NCI-H2029 (cell line): Measurements from ENCODE around the gene SLC25A6.
"Not testable (repeated sequence)": the region's sequence is repeated elsewhere in the genome, so short reads cannot be mapped to it uniquely, and the experiment has no call there.

Experiments used
- DNase-seq: peaks from one replicate; lab custom pipeline; 2025; lab: John Stamatoyannopoulos, UW

SLC25A6 gene

DNA sequence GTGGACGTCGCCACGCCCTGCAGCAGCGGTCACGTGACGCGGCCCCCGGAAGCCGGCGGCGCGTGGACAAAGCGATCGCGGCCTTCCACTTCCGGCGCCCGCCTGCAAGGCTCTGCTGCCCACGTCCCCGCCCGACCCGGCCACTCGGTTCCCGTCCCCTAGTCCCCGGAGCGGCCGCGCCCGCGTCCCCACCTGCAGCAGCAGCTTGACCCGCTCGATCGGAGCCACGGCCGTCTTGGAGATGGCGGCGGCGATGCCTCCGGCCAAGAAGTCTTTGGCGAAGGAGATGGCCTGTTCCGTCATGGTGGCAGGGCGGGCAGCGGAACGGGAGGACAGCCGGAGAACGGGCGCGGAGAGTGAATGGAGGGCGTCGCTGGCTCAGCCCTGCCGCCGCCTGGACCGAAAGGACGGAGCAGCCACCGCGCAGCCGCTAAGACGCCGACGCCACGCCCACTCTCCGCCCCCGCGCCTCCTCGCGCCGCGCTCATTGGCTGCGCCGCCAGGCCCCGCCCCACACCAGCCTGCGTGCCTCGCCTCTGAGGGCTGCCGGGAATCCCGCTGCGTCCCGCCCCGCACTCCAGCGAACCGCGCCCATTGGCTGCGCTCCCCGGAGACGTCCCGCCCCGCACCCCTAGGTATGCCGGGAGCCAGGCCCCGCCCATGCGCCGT lies at the start of gene SLC25A6:
Gene SLC25A6 (minus strand): TSS at position 407 of the 669 bp plus-strand sequence. CDS start 104 bp downstream, at position 303.
- no peak for DNase-seq

DNA sequence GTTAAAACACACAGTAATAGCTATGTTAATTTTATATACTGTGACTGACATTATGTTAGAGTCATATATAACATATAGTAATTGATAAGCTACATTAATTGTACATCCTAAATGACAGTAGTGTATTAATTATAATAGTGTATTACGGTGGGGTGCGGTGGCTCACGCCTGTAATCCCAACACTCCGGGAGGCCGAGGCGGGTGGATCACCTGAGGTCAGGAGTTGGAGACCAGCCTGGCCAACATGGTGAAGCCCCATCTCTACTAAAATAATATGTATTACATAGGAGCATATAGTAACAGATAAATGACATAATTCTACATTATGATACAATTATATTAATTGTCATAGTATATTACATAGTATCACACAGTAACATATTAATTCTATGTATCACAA lies 48.6 kb upstream of the SLC25A6 start:
- no peak for DNase-seq

DNA sequence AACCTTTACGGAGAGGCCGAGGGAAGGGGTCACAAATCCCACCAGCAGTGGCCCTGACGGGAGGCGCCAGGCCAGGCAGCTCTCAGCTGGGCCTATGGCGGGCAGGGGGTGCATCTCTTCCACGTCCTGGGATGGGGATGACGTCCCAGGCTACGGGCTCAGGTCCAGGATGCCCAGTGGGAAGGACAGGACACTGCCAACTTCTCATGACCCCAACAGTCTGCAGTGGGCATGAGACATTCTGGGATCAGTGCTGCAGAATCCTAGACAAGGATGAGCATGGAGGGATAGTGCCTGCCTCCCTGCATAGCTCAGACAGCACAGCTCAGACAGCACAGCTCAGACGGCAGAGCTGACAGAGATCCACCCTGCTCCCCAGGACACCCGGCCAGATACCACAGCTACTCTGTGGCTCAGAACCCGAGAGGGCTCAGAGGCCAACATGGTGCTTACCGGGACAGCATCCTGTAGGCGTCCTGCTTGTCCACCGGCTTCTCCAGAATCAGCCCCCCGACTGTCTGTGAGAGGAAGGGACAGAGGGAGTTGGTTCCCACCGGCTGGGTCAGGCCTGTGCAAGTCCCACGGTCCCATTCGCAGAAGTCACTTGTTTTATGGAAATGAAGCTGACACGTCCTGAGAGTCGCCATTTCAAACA lies 43.5 kb upstream of the SLC25A6 start:
- no peak for DNase-seq

DNA sequence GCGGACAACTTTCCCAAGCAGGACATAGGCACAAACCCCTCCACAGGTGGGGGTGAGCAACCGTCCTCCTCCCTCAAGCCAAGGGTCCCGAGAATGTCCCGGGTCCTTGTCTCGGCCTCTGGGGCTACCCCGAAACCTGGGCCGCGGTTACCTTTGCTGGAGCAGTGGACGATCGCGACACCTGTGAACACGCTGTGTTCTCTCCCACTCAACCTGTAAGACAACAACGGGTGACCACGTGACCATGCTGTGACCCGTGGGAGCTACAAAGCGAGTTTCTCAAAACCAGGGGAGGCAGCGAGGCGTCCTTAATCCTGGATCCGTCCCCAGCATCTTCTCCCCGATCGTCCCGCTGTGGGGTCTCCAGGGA lies 42.9 kb upstream of the SLC25A6 start:
- no peak for DNase-seq

DNA sequence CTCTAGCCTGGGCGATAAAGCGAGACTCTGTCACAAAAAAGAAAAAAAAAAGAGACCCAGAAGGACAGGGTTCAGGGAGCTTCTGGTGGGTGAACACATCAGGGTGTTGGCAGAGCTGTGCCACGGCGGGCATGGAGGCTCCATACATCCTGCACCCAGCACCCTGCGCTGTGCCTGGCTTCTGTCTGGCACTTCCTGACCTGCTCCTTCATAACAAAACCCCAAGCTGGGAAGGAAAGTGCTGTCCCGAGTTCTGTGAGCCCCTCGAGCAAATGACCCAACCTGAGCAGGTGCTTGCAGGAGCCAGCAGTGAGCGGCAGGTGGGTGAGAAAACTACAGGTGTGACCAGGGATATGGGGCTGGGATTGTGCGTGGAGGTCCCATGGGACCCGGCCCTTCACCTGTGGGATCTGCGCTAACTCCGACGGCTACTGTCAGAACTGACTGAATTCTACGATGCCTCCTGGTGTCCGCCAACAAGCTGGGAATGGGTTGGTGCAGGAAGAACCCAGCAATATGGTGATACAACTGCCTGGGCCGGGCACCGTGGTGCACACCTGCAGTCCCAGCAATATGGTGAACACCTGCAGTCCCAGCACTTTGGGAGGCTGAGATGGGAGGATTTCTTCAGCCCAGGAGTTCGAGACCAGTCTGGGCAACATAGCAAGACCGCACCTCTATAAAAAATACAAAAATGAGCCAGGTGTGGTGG lies 41.9 kb upstream of the SLC25A6 start:
- no peak for DNase-seq

DNA sequence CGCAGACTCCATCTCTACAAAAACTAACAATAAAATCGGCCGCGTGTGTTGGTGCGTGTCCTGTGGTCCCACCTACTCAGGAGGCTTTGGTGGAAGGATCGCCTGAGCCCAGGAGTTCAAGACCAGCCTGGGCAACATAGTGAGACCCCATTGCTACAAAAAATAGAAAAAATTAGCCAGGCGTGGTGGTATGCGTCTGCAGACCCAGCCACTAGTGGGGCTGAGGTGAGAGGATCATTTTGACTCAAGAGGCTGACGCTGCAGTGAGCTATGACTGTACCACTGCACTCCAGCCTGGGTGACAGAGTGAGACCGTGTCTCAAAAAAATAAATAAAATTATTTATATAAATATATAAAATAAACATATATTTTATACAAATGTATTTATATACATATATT lies 38.5 kb upstream of the SLC25A6 start:
- DNase-seq, result no peak

DNA sequence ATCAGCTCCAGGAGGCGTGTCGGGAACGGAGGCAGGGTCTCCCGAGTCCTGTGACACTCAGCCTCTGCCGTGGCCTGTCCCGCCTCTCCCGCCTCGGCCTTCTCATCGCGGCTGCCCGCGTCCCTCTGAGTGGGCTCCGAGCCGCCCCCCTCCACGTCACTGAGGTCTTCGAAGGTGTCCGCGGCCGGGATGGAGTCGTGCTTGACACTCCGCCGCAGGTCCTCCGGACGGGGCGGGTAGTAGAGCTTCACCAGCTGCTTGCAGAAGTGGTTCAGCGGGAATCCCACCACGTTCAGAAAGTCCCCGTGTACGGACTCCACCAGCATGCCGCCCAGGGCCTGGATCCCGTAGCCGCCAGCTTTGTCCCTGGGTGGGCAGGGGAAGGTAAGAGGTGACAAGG lies 35.8 kb upstream of the SLC25A6 start:
- DNase-seq, result no peak

DNA sequence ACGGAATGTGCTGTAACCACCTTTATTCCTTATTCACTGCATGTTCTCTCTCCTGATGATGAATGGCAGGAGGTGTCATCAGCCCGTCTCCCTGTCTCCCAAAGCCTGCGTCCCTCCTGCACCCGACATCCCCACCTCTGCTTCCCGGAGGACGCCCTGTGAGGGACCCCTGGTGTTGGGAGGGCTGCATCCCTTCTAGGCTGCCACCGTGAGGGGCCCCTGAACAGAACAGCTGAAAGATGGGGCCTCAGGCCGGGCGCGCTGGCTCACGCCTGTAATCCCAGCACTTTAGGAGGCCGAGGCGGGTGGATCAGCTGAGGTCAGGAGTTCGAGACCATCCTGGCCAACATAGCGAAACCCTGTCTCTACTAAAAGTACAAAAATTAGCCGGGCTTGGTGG lies 34.4 kb upstream of the SLC25A6 start:
- DNase-seq, result not testable (repeated sequence)

DNA sequence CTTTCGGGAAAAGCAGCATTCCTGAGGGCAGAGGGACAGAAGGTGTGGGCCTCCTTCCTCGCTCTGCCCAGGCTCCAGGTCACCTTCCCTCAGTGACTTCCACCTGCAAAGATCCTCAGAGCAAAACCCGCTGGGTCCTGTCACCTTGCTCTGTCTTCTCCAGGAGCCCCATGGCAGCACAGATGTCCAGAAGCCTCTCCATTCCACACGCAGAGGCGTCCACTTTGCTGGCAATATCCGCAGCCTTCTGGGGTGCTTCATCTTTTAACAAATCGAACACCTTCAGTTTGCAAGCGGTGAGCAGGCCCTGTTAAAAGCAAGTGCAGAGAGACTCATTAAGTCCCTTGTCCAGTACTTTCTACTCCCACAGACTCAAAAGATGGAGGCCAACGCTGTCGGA lies 33.5 kb upstream of the SLC25A6 start:
- DNase-seq, result no peak

DNA sequence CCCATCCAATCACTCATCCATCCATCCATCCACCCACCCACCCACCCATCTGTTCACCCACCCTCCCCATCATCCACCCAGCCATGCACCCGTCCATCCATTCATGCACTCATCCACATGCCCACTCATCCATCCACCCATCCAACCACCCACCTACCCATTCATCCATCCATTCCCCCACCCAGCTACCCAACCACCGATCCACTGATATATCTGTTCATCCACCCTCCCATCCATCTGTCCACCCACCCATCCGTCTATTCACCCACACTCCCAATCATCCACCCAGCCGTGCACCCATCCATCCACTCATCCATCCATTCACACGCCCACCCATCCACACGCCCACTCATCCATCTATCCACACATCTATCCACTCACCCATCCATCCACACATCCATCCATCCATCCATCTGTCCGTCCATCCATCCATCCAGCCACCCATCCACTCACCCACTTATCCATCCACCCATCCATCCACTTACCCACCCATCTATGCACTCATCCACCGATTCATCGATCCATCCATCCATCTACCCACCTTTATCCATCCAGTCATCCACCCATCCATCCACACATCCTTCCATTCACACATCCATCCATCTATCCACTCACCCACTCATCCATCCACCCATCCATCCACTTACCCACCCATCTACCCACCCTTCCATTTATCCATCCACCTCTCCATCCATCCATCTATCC lies 32.4 kb upstream of the SLC25A6 start:
- no peak for DNase-seq

DNA sequence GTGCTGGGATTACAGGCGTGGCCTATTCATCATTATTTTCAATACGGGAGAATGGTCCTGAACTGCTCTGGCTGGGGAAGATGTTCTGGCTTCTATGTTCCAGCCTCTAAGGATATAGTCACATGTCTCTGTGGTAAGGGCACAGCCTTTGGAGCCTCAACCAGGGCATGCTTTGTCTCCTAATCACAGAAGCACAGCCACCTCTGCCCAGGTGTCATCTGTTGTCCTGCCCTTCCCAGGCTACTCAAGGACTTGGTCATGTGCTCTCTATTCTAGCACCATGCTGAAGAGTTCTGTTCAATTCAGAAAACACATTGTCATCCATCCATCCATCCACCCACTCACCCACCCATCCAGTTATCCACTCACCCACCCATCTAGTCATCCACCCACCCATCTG lies 31.3 kb upstream of the SLC25A6 start:
- no peak for DNase-seq

DNA sequence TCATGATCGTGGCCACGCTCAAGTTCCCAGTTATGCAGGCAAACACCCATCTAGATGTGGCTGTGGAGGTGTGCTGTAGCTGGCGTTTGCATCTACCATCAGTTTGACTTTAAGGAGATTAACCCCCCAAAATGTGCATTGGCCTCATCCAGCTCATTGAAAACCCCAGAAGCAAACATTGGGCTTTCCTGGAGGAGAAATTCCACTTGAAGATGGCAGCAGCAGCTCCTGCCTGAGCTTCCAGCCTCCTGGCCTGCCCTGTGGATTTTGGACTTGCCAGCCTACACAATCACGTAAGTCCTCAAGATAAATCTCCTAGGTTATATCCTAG lies 30.2 kb upstream of the SLC25A6 start:
- DNase-seq, result no peak

DNA sequence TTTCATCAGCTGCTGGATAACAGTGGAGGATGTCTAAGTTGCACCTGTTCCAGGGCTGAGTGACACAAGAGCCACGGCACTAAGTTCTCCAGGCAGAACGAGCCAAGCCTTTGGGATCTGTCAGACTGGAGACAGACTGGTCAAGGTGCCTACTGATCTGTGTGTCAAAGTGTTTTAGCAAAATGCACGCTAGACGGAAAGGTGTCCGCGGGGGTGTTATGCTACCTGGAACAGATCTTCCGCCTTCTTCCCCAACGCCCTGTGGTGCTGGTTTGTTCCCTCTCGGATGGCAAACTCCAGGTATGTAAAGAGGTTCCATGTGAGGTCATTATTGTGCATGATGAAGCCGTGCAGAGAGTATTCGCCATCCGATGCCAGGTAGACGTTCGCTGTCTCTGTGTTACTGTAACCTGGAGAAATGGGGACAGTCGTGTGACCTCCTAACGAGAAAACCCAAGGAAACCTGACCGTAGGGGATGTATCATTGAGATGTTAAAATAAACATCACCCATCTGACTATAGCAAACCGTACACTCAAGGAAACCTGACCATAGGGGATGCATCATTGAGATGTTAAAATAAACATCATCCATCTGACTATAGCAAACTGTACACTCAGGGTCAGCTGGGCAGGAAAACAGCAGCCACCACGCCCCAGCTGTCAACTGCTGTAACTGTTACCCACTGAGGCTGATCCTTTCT lies 29.7 kb upstream of the SLC25A6 start:
- no peak for DNase-seq

DNA sequence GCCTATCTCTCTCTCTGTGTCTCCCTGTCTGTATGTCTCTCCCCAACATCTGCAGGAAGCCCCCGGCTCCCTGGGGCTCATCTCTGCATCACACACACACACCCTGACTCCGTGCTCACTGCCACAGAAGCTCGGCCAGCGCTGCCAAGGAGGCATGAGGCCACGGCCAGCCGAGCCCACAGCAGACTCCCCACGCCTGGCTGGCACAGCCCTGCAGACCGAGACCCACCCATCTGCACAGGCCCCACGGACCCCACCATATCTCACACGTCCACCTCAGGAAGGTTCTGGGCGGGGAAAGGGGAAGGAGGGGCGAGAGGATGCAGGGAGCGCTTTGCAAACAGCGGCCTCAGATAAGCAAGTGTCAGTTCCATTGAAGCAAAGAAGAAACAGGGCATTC lies 28.5 kb upstream of the SLC25A6 start:
- DNase-seq, result no peak

DNA sequence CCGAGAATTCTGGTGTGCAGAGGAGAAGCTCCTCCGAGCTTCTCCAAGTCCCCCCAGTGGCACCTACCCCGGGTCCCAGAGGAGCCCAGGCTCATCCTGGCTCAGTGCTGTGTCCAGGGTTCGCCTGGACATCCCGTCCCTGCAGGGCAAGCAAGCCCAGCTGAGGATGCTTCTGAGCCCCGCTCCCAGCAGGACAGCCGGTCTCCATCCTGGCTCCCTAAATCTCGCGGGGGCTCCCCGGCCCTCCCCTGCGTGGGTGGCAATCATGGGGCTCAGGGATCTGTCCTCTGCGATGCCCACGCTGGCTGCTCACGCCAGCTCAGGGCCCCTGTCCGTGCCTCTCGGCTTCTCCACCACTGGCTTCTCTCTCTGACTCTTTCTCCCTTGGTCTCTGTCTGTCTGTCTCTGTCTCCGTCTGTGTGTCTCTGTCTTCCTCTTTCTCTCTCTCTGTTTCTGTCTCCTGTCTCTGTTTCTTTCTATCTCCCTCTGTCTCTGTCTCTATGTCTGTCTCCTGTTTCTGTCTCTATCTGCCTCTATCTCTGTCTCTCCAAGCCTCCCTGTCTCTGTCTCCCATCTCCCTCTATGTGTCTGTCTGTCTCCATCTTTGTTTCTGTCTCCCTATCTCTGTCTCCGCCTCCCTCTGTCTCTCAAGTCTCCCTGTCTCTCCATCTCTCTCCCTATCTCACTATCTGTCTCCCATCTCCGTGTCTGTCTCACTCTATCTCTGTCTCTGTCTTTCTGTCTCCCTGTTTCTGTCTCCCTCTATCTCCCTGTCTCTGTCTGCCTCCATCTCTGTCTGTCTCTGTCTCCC lies 27.8 kb upstream of the SLC25A6 start:
- DNase-seq, result no peak

DNA sequence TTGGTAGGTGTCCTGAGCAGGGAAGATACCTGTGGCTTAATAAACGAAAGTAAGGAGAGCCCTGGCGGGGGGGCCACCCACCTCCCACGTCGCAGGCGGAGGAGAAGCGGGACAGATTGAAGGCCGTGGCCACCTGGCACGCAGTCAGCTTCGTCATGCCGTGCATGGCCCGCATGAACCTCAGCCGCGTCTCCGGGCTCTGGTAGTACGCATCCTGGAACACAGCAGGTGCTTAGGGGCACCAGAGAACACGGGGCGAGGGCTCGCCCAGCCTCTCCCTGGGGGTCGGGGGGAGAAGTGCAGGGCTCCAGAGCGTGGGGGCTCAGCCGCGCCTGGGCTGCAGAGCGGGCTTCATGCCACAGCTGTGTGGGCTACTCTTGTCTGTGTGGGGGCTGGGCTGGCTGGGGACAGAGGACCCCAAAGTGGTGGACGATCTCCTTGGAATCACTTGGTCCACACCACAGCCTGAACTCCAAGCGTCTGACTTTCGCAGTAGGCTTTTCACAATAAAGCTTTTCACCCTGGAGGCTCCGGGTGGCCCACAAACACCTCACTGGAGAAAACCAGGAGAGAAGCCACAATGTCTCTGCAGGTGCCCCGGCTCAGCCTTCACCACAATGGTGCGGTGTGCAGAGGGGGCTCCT lies 27.1 kb upstream of the SLC25A6 start:
- DNase-seq, result no peak

DNA sequence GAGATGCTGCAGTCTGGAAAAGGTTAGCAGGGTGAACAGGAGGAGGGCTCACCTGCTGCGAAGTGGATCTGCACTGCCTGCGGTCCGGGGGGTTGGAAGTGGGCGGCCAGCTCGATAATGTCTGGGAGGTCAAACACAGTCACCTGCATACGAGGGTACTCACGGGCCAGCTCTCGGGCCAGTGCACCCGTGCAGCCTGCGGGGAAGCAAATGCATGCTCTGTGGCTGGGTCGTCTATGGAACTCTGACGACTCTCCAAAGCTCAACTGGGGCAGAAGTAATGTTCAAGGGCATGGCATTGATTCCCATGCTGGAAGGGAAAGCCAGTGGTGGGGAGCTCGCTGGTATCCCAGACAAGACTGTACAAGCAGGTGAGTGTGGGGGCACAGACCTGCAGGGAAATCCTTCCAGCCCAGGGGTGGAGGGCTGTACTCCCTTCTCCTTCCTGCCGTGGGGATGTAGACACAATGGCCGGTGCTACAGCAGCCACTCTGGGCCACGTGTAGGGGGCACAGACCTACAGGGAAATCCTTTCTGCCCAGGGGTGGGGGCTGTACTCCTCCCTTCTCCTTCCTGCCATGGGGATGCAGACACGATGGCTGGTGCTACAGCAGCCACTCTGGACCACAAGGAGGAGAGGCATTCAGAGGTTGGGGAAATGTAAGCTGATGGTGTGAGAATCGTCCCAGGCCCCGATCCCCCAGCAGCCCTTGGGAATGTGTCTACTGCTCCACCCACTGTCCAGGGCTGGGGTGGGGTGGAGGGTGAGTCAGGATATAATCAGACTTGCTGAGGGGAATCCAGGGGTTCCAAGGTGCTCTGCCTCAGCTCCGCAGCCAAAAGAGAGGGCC lies 26.2 kb upstream of the SLC25A6 start:
- no peak for DNase-seq

DNA sequence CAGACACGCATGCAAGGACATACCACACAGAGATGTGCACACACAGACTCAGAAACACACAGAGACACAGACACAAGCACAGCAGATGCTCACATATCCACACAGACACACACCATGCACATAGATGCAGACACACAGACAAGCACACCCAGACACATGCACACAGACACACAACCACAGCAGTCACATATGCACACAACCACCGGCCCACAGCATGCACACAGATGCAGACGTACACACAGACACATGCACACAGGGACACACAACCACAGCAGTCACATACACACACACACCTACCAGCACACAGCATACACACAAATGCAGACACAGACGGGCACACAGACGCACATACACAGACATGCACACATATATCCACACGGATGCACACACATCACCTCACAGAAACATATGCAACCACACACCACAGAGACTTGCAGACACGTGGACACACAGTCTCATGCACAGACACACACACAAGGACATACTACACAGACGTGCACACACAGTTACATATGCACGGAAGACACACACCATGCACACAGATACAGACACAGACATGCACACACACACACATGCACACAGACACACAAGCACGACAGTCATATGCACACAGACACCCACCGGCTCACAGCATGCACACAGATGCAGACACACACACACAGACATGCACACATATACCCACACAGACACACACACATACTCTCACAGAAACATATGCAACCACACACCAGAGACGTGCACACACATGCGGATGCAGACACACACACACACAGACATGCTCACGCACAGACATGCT lies 25.2 kb upstream of the SLC25A6 start:
- no peak for DNase-seq

DNA sequence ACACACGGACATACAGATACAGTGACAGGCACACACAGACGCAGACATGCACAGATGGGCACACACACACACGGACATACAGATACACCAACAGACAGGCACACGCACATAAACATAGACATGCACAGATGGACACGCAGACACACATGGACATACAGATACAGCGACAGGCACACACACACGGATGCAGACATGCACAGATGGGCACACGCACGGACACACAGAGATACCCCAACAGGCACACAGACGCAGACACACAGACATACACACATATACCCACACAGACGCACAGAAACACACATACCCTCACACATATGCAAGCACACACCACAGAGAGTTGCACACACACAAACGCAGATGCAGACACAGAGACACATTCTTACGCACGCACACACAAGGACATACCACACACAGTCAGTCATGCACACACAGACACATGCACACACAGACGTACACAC lies 24.4 kb upstream of the SLC25A6 start:
- no peak for DNase-seq
